H54 (cell line): ENCODE measurements around the gene HOXC4.
A peak's percentile ranks its signal among the peaks of the same experiment; 100 is the strongest.

Experiments
- DNase-seq: peaks from one replicate; pipeline ENCODE4 v3.0.0; 2011; ENCODE audit warnings: low spot score, mixed read lengths; ENCODE audit not compliant: insufficient read length
- FAIRE-seq: peaks from 3 replicates; lab custom pipeline; 2011; peaks lifted over from hg19 to GRCh38; lab: Jason Lieb, UNC
- POLR2A ChIP-seq: IDR thresholded peaks from 2 replicates; pipeline ENCODE4 v1.6.1; 2011; ENCODE audit warnings: low read depth, mild to moderate bottlenecking, low read length

Gene HOXC4

DNA sequence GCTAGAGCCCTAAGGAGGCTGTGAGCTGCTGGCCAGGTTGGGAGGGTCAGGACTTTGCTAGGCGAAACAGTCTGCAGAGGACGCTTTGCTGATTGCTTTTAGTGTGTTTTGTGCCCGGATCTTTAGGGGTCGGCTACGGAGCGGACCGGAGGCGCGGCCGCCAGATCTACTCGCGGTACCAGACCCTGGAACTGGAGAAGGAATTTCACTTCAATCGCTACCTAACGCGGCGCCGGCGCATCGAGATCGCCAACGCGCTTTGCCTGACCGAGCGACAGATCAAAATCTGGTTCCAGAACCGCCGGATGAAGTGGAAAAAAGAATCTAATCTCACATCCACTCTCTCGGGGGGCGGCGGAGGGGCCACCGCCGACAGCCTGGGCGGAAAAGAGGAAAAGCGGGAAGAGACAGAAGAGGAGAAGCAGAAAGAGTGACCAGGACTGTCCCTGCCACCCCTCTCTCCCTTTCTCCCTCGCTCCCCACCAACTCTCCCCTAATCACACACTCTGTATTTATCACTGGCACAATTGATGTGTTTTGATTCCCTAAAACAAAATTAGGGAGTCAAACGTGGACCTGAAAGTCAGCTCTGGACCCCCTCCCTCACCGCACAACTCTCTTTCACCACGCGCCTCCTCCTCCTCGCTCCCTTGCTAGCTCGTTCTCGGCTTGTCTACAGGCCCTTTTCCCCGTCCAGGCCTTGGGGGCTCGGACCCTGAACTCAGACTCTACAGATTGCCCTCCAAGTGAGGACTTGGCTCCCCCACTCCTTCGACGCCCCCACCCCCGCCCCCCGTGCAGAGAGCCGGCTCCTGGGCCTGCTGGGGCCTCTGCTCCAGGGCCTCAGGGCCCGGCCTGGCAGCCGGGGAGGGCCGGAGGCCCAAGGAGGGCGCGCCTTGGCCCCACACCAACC, 23.9 kb upstream of the HOXC4 start:
- FAIRE-seq (no peak), DNase-seq (no peak)
- no peak for TF ChIP-seq POLR2A

GRCh38 chr12:54030442-54030801, 23.2 kb upstream of the HOXC4 start:
- FAIRE-seq (no peak), DNase-seq (no peak)
- no peak for TF ChIP-seq POLR2A

DNA sequence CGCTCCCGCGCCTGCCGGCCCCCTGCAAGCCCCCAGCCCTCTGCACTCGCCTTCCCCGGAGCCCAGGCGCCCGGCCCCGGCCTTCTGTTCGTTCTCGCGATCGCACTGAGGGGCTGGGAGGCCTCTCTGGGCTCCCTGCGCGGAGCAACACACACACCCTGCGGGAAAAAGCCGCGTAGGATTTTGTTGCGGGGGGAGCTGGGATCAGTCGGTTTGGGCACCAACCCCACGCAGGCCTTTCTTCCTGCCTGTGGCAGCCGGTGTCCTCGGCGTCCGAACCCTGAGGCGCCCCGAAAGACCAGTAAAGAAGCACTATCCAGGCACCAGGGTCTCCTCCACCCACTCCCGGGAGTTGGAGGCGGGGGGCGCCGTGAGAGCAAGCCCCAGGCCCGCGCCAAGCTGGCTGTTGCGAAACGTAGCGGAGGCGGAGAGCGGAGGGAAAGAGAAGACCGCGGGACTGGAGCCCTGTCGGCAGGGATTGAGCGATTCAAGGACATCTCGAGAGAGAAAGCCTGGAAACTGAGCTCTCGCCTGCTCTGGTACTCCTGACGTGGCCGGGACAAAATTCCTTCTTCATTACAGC, 22.7 kb upstream of the HOXC4 start:
- no peak for DNase-seq
- FAIRE-seq: no peak
- no peak for TF ChIP-seq POLR2A

DNA sequence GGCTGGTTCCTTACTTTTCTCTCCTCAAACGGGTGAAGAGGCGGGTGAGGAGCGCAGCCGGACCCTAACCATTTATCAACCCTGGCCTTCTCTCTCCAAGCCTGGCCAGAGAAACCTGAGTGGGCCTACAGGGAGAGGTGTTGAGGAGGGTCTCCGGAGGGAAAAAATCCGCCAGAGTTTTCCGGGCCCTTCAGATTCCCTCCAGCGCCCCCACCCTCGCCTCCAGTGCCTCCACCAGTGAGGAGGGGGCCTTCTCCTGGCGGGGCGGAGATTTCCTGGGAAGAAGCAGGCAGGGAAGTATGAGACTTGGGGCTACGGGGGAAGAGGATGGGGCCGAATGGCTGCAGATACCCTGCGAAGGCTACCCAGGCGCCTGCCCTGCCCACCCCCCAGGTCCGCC, 22.2 kb upstream of the HOXC4 start:
- no peak for FAIRE-seq
- DNase-seq: no peak
- TF ChIP-seq POLR2A: no peak

- FAIRE-seq: no peak
- TF ChIP-seq POLR2A: no peak
Observed at GRCh38 chr12:54032086-54032619, 21.5 kb upstream of the HOXC4 start.

DNA sequence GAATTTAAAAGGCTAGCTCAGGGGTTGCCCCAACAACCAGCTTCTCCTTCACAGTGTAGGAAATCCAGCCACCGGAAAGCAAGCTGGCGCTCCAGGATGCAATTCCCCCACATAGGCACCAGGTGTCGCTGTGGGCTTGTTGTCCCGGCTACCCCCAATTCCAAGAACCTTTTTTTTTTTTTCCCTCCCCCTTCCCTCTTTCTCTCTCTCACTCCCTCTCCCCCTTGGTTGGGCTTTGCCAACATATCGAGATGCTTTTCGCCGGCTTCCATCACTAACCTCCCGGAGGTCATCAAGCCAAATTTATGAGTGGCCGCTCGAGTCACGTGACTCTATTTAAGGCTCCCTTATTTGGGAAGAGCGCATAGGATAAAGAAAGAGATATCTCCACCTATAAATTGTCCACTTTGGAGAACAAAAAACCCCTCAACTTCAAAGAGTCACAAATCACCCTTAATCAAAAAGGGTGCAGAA, 21.0 kb upstream of the HOXC4 start, which contains the start of gene HOXC5:
TSS of gene HOXC5 (plus strand) at position 424 of the 474 bp plus-strand sequence. CDS start 73 bp downstream, outside the sequence.
- DNase-seq (peak; percentile 83), FAIRE-seq (no peak)
- TF ChIP-seq POLR2A: no peak

More at GRCh38 chr12:54032086-54032619, 21.5 kb upstream of the HOXC4 start:
- no peak for DNase-seq

GRCh38 chr12:54033106-54033979, 20.3 kb upstream of the HOXC4 start:
- TF ChIP-seq POLR2A: 0 out of 2 replicates have a peak, but pooled peaks have one; percentile 6
- FAIRE-seq: no peak
- peak; percentile 74 for DNase-seq

GRCh38 chr12:54033980-54034784, 19.5 kb upstream of the HOXC4 start:
- DNase-seq (no peak), FAIRE-seq (no peak)
- no peak for TF ChIP-seq POLR2A

- FAIRE-seq (no peak), DNase-seq (no peak)
- no peak for TF ChIP-seq POLR2A
Observed at GRCh38 chr12:54034785-54035310, 18.8 kb upstream of the HOXC4 start.

GRCh38 chr12:54035568-54036264, 17.9 kb upstream of the HOXC4 start:
- FAIRE-seq (no peak), DNase-seq (no peak)
- no peak for TF ChIP-seq POLR2A

GRCh38 chr12:54036620-54037359, 16.8 kb upstream of the HOXC4 start:
- peak; percentile 96 for DNase-seq
- peak; percentile 84 for FAIRE-seq
- no peak for TF ChIP-seq POLR2A
